WTC11 (cell line): ENCODE measurements around the gene SPATA31A3.
"Not testable (repeated sequence)": the region's sequence is repeated elsewhere in the genome, so short reads cannot be mapped to it uniquely, and the experiment has no call there.

Source experiments
- CBFB ChIP-seq: sonication (generic); formaldehyde crosslinking; IDR thresholded peaks from 2 replicates; pipeline ENCODE4 v1.8.1; 2022; ENCODE audit warnings: mild to moderate bottlenecking, low read depth, missing genetic modification reagents
- CREB1 ChIP-seq: sonication (generic); formaldehyde crosslinking; IDR thresholded peaks from 2 replicates; pipeline ENCODE4 v1.8.0; 2023; ENCODE audit warnings: mild to moderate bottlenecking, missing genetic modification reagents
- CTCF ChIP-seq: fragments of 200-600 bp; IDR thresholded peaks from 2 replicates; pipeline ENCODE4 v1.8.0; 2022; ENCODE audit warnings: antibody characterized with exemption
- FOXJ3 ChIP-seq: sonication (generic); formaldehyde crosslinking; IDR thresholded peaks from 2 replicates; pipeline ENCODE4 v1.9.0; 2021; ENCODE audit warnings: missing genetic modification reagents, mild to moderate bottlenecking, borderline replicate concordance
- IRF2 ChIP-seq: sonication (generic); formaldehyde crosslinking; IDR thresholded peaks from 2 replicates; pipeline ENCODE4 v1.8.0; 2022; ENCODE audit warnings: low read depth, missing genetic modification reagents, borderline replicate concordance
- JUN ChIP-seq: sonication (generic); formaldehyde crosslinking; IDR thresholded peaks from 2 replicates; pipeline ENCODE4 v1.8.0; 2023; ENCODE audit warnings: mild to moderate bottlenecking, missing genetic modification reagents
- KAT7 ChIP-seq: sonication (generic); formaldehyde crosslinking; IDR thresholded peaks from 2 replicates; pipeline ENCODE4 v1.8.1; 2023; ENCODE audit warnings: missing genetic modification reagents, mild to moderate bottlenecking, borderline replicate concordance
- MAX ChIP-seq: sonication (generic); formaldehyde crosslinking; IDR thresholded peaks from 2 replicates; pipeline ENCODE4 v1.8.0; 2022; ENCODE audit warnings: mild to moderate bottlenecking, missing genetic modification reagents
- SOX15 ChIP-seq: fragments of 250-450 bp; sonication (Bioruptor Pico); IDR thresholded peaks from 2 replicates; pipeline ENCODE4 v1.9.0; 2021; ENCODE audit warnings: mild to moderate bottlenecking
- SP1 ChIP-seq: sonication (generic); formaldehyde crosslinking; conservative IDR thresholded peaks from 2 replicates; pipeline ENCODE4 v1.8.1; 2022; ENCODE audit warnings: missing genetic modification reagents
- TCF7 ChIP-seq: sonication (generic); formaldehyde crosslinking; IDR thresholded peaks from 2 replicates; pipeline ENCODE4 v1.8.0; 2022; ENCODE audit warnings: mild to moderate bottlenecking, low read depth, missing genetic modification reagents, moderate library complexity
- USF2 ChIP-seq: sonication (generic); formaldehyde crosslinking; IDR thresholded peaks from 2 replicates; pipeline ENCODE4 v1.8.1; 2023; ENCODE audit warnings: mild to moderate bottlenecking, missing genetic modification reagents, moderate library complexity
- ZBTB21 ChIP-seq: sonication (generic); formaldehyde crosslinking; IDR thresholded peaks from 2 replicates; pipeline ENCODE4 v1.8.1; 2023; ENCODE audit warnings: mild to moderate bottlenecking, missing genetic modification reagents, borderline replicate concordance

GRCh38 chr9:66992450-66992849, at the start of gene SPATA31A3:
- TF ChIP-seq FOXJ3; CTCF; TCF7 (CRISPR knock-in tag); JUN (CRISPR knock-in tag); ZBTB21 (CRISPR knock-in tag); MAX; IRF2 (CRISPR knock-in tag); USF2 (CRISPR knock-in tag); CBFB (CRISPR knock-in tag); KAT7 (CRISPR knock-in tag); SOX15; CREB1 (CRISPR knock-in tag); SP1 (CRISPR knock-in tag): not testable (repeated sequence)
